Right lung (tissue), 5 donors: ENCODE measurements around the gene AGBL3. TPM values are rescaled to one million over a fixed set of nuclear protein-coding genes. Genes with fewer than 3 reads are reported as not detected.
"Not testable (repeated sequence)": the region's sequence is repeated elsewhere in the genome, so short reads cannot be mapped to it uniquely, and the experiment has no call there.

Experiments
- DNase-seq, 2 donors: peaks; one replicate each; pipeline ENCODE4 v3.0.0-alpha.2; 2013
- polyA plus RNA-seq, 5 donors: library from polyadenylated mRNA; unstranded; fragments of 120-200 nt; gene quantifications; one replicate each; pipeline versions ENCODE4 v1.2.1 to v1.2.3, GENCODE V29; 2013; ENCODE audit warnings: inconsistent platforms in 1 of 5, low replicate concordance in 1 of 5; ENCODE audit not compliant: insufficient read length in 5 of 5, insufficient read depth in 1 of 5

Gene AGBL3
- polyA plus RNA-seq, 5 donors, result 8.7 to 16.9 (median 12.6) TPM

DNA sequence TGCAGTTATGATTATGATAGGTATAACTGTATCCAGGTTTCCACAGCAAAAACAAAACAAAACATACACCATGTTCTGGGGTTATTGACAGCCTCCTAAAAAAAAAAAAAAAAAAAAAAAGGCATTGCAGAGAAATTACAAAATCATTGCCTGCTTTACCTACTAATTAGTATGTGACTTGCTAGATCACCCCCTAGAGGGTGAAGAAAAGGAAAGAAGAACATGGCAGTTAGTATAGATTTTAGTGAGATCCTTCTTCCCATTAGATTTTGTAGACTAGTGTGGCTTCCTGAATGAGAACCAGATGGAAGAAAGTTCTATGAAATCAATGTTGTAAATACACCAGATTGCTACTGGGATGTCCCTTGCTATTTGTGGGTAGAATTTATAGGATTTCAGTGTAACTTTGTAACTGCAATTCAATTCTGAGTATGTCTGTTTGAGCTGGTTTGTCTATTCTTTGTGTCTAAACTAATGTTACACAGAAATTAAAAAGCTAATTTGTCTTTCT lies 24.0 kb upstream of the AGBL3 start:
- no peak for DNase-seq

DNA sequence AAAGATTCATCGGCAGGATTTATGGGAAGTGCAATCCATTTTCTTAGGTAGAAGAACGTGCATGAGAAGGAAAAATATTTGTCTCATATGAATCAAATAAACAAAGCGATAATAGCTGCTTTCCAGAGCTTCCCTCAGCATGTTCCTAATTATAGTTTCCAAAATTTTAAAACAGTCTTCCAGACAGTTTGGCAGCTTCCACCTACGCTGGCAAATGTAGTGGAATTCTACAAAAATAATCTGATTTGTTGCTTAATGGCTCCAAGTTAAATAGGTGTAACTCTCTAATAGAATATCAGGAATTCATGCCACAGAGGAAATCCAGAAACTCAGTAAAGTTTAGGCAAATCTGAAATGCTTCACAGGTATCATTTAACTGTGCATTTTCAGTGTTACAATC lies 23.3 kb upstream of the AGBL3 start:
- DNase-seq, result no peak

GRCh38 chr7:134966691-134967090 lies 19.6 kb upstream of the AGBL3 start:
- no peak for DNase-seq

DNA sequence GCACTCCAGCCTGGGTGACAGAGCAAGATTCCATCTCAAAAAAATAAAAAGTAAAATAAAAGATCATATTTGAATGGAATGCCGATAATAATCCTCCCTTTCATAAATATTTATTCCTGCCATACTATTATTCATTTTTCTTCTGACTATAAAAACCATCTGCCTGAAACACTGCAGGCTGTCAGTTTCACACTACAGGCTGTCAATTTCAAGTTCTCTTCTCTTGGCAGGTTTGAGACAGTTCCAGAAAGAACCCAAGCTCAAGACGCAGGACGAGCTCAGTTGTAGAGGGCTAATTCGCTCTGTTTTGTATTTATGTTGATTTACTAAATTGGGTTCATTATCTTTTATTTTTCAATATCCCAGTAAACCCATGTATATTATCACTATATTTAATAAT lies 18.2 kb upstream of the AGBL3 start:
- no peak for DNase-seq

DNA sequence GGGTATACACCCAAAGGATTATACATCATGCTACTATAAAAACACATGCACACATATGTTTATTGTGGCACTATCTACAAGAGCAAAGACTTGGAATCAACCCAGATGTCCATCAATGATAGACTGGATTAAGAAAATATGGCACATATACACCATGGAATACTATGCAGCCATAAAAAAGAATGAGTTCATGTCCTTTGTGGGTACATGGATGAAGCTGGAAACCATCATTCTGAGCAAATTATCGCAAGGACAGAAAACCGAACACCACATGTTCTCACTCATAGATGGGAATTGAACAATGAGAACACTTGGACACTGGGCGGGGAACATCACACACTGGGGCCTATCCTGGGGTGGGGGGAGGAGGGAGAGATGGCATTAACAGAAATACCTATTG lies 4.7 kb upstream of the AGBL3 start:
- DNase-seq, result not testable (repeated sequence)

DNA sequence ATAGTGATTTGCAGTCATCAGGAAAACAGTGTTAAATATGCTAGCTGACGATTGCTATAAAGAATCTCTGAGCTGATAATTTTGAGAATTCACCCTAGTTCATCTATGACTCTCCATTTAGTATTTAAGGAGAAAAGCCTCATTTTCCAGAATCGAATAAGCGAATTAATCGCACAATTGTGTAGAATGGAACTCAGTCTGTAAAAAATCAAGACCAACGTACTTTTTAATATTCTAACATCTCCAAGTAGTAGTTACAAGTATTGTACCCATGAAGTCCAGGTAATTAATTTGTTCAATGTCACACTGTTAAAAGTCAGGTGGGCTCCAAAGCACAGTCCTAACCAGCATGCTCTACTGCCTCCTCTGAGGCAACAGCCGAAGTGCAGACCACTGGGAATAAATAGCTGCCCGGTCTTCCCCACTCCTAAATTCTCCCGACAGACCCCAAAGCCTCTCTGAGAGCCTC lies 380 bp upstream of the AGBL3 start:
- DNase-seq, result no peak

DNA sequence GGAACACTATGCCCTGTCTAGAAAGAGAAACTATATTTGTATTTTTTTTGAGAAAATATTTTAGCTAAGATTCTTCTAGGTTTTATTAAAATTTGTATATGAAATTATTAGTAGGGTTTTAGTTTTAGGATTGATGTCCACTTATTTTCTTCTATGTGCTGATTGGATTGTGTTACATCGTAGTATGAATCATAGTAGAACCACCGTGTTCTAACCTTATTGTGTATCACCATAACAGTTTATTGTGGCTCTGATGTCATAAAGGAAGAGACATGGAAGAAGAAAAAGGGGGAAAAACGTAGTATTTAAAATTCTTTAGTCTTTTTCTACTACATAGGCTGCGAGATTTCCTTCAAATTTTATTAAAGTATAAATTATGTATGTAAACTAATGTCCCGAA lies 1.9 kb downstream of the AGBL3 start:
- no peak for DNase-seq

- no peak for DNase-seq
Observed at GRCh38 chr7:134991469-134992339, 5.4 kb downstream of the AGBL3 start.

GRCh38 chr7:134992626-134993179 lies 6.4 kb downstream of the AGBL3 start:
- no peak for DNase-seq

DNA sequence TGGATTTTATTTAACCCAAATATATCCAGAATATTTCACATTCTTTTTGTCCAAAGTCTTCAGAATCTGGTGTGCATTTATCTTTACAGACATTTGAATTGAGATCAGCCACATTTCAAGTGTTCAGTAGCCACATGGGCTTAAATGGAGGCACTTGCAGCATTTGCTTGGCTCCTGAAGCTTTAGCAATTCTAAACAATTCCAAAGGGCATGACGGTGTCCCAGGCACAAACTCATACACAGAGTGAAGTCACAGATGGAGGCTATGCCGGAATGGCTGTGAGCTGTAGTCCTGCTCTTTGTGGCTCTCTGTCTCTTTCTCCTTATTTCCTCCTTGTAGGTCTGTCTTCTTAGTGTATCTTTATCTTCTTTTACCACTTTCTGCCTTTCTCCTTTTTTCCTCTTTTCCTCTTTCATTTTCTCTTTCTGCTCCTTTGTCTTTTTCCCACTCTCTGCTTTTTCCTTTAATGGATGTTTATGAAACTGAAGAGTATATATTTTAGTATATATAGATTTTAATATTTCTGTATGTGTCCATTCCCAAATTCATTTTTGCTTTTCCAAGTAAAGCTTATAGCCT lies 7.7 kb downstream of the AGBL3 start:
- no peak for DNase-seq

DNA sequence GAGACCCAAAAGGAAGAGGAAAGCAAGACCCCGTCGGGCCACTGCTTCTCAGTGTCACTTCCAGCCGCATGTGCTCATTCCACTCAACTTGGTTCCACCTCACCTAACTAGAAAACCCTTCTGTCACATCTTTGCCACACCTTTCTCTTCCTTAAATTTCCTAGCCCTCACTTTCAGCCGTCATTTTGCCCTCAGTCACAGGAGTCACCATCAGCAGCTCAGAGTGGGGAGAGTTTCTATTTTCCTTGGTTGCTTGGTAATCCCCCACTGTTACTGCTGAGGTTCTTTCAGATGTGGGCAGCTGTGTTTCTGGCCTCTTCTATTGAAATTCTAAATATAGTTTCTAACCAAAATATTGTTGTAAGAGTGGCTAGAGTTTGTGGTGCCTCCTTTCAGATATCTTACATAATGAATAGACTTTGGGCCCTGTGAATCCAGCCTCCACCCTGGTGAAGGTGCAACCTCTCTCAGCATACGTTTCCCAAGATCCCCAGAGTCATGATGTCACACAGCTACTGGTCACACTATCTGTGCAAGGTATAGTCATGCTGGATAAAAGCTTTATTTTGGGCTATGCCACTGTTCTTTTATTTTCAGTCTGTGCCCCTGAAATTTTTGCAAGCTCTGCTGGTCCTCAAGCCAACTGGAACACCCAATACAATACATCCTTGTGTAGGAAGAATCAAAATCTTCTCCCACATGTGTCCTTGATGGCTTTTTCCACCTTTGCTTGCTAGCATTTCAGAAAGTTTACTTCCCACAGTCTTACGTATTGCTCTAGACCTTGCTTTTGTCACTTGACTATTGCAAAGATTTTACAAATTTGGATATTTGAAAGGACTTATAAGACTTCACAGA lies 9.2 kb downstream of the AGBL3 start:
- no peak for DNase-seq

GRCh38 chr7:134996097-134996550 lies 9.8 kb downstream of the AGBL3 start:
- DNase-seq, result no peak

DNA sequence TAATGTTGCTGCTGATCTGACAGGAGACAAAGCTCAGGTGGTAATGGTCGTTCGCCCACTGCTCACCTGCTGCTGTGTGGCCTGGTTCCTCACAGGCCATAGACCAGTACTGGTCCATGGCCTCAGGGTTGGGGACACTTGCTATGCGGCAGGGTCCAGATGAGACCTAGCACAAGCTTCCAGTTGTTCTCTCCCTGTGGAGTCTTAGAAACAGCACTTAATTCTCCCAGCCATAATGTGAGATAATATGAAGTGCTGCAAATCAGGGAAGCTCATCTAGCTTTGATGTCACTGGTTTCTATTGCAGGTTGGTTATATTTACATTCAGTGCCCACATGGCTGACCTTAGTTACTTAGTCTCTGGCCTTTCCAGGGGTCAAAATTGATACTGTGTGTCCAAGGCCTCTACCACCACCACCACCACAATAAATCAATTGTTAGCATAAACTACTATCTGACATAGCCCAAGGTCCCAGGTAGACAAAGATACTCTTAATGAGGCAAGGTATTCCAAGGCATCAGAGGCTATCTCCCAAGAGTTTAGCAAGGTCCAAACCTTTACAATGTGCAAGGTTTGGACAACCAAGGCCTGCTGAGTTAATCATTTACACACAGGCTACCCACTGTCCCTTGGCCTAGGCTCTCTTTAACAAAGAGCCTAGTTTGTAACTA lies 11.0 kb downstream of the AGBL3 start:
- no peak for DNase-seq

DNA sequence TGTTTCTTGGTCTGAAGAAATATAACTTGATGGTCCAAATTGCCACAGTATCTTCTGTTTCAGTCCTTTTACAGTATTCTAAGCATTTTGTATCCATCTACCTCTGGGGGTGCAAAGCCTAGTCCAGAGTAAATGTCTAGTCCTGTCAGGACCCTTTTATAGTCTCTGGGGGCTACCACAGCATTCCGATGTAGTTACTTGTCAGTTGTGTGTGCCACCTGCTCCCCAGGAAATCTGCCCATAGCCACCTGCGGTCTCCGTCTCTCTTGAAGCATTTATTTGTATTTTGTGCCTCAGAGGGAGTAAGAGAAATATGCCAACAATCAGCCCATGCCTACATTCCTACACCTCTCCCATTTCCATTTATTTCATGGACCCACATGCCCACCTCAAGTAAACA lies 12.8 kb downstream of the AGBL3 start:
- no peak for DNase-seq

DNA sequence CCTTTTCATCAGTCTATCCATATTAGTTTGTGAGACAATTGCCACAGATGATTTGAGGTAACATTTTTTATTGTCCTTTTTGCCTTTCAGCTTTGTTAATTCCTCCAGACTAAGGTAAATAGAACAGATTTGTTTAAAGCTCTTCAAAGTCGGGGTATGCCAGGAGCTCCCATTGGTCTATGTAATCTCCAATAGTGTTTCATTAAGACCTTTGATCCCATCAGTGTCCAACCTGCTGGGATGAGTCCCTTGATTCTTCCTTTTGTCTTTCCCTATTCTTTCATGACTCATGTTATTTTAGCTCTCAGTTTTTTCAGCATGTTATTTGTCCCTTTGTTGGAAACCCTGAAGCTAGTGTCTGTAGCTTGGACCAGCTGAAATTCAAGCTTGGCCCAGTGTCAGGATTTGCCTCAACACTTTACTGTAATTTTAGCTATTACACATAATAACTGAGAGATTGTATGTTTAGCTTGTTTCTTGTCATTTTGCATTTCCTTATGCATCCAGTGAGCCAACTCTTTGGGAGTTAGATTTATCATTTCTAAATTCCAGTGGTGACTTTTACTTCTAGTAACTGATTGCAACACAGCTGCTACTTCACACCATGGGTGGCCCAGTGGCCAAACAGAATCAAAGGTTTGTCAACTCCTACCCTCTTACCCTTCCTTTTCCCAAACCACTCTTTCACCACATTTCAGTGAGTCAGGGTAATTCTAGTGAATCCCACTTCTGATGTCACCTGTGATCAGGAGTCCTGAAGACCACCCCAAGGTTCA lies 15.3 kb downstream of the AGBL3 start:
- DNase-seq, result no peak

GRCh38 chr7:135012229-135012628 lies 25.9 kb downstream of the AGBL3 start:
- no peak for DNase-seq

DNA sequence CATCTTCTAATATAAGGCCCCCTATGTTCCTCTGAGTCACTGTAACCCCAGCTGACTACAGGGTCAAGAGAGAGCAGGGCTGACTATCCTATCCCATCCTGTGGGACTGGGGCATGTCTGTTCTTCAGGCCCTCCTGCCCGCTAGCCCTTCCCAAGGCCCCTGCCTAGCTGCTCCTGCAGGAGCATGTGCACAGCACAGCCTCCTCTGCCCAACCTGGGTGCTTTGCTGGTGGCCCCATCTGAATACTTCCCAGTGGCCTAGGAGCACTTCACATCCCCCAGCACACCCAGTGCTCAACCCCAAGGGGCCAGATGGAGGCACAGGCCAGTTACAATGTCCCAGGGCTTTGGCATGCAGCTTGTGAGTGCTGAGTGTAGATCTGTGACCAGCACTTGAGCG lies 37.3 kb downstream of the AGBL3 start:
- DNase-seq, result no peak

DNA sequence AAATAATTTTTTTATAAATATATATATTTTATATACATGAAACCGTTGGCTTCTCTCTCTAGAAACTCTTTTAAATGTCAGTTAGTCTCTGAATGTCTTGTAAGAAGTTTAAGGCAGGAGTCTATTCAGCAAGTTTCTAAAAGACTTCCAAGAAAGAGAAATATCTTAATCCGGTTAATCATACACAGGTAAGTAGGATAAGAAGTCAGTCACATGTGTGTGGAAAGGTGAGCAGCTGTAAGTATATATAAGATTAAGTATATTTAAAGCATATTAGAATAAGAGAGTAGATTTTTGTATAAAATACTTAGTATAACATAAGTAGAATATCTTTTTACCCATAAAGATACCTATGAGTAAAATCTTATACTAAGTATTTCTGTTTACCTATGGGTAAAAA lies 48.9 kb downstream of the AGBL3 start:
- no peak for DNase-seq

DNA sequence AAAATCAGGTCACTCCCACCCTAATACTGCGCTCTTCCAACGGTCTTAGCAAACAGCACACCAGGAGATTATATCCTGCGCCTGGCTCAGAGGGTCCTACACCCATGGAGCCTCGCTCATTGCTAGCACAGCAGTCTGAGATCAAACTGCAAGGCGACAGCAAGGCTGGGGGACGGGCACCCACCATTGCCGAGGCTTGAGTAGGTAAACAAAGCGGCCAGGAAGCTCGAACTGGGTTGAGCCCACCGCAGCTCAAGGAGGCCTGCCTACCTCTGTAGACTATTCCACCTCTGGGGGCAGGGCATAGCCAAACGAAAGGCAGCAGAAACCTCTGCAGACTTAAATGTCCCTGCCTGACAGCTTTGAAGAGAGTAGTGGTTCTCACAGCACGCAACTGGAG lies 80.7 kb downstream of the AGBL3 start:
- not testable (repeated sequence) for DNase-seq

GRCh38 chr7:135074096-135074495 lies 87.8 kb downstream of the AGBL3 start:
- DNase-seq, result no peak
